GM12878 (cell line): ENCODE data around the gene PPP1R26. TPM values are rescaled to one million over a fixed set of nuclear protein-coding genes. Genes with fewer than 3 reads are reported as not detected.

Experiments
- ATAC-seq: fragments of 200-7000 bp; cut with Tn5 transposase; 3 replicates; pipeline ENCODE4 v1.9.1; 2020; ENCODE audit warnings: mild to moderate bottlenecking, moderate library complexity
- BruUV-seq: library from RNA; stranded (reverse); fragments of 400-500 nt; replicated peaks from 2 replicates; lab custom pipeline; 2021; lab: Mats Ljungman, UMichigan
- CTCF ChIA-PET: fragments of 300-600 bp; sonication (Branson Sonifier 250); formaldehyde crosslinking; extraction: SDS; loops from one replicate; lab custom pipeline; 2021; ENCODE audit warnings: inconsistent platforms; lab: Yijun Ruan, JAX
- POLR2A ChIA-PET: fragments of 350-600 bp; formaldehyde crosslinking; extraction: SDS; loops from one replicate; lab custom pipeline; 2021; ENCODE audit warnings: inconsistent platforms; lab: Charles Lee
- RAD21 ChIA-PET: fragments of 300-600 bp; sonication (Branson Sonifier 250); formaldehyde crosslinking; loops from one replicate; lab custom pipeline; 2023; ENCODE audit warnings: antibody characterized with exemption; ENCODE audit not compliant: unreplicated experiment; lab: Charles Lee
- SMC1A ChIA-PET: fragments of 300-600 bp; sonication (Branson Sonifier 250); formaldehyde crosslinking; loops from one replicate; lab custom pipeline; 2023; ENCODE audit not compliant: unreplicated experiment, uncharacterized antibody; lab: Charles Lee
- DNase-seq: peaks from one replicate; pipeline ENCODE4 v3.0.0-alpha.2; 2011; ENCODE audit warnings: low read depth, low spot score
- FAIRE-seq: peaks from 3 replicates; lab custom pipeline; 2011; peaks lifted over from hg19 to GRCh38; lab: Jason Lieb, UNC
- H2AFZ ChIP-seq: 2 replicates; pipeline ENCODE4 v1.6.0; 2011; ENCODE audit warnings: low read depth, low read length, control low read depth; ENCODE audit not compliant: control insufficient read depth
- H3K27ac ChIP-seq: 2 replicates; pipeline ENCODE4 v1.5.1; 2011; ENCODE audit warnings: control low read depth; ENCODE audit not compliant: control insufficient read depth, insufficient read depth
- H3K27me3 ChIP-seq, 2 experiments: replicated peaks in 1 of 2; 2 replicates each; pipeline versions ENCODE4 v1.6.0 to v1.6.1; 2011; ENCODE audit warnings: low read length in 1 of 2; ENCODE audit not compliant: control insufficient read depth in 2 of 2, insufficient read depth in 2 of 2
- H3K36me3 ChIP-seq, 2 experiments: 2 replicates each; pipeline ENCODE4 v1.5.1; 2011; ENCODE audit warnings: low read length in 1 of 2; ENCODE audit not compliant: control insufficient read depth in 2 of 2, insufficient read depth in 2 of 2
- H3K4me1 ChIP-seq: 2 replicates; pipeline ENCODE4 v1.6.1; 2011; ENCODE audit warnings: mild to moderate bottlenecking, low read length, moderate library complexity, mixed read lengths; ENCODE audit not compliant: control insufficient read depth, insufficient read depth
- H3K4me2 ChIP-seq: 2 replicates; pipeline ENCODE4 v1.6.0; 2011; ENCODE audit warnings: control low read depth; ENCODE audit not compliant: control insufficient read depth, insufficient read depth
- H3K4me3 ChIP-seq: fragments of 200-600 bp; sonication (generic); 2 replicates; pipeline ENCODE4 v1.5.1; 2016
- H3K79me2 ChIP-seq: 2 replicates; pipeline ENCODE4 v1.6.0; 2011; ENCODE audit warnings: low read length; ENCODE audit not compliant: control insufficient read depth, insufficient read depth
- H3K9ac ChIP-seq: 2 replicates; pipeline ENCODE4 v1.8.0; 2011; ENCODE audit warnings: low read length, control low read depth, mixed read lengths; ENCODE audit not compliant: control insufficient read depth, insufficient read depth
- H3K9me3 ChIP-seq: replicated peaks from 3 replicates; pipeline ENCODE4 v1.5.1; 2011; ENCODE audit warnings: mild to moderate bottlenecking, low read length; ENCODE audit not compliant: control insufficient read depth, insufficient read depth
- H4K20me1 ChIP-seq: 2 replicates; pipeline ENCODE4 v1.6.0; 2011; ENCODE audit not compliant: control insufficient read depth, insufficient read depth
- ASH2L ChIP-seq: fragments of 300-600, 200-600 bp; sonication (generic); IDR thresholded peaks from 2 replicates; pipeline ENCODE4 v1.6.1; 2017; ENCODE audit warnings: low read depth, mild to moderate bottlenecking, borderline replicate concordance
- BACH1 ChIP-seq: fragments of 450-650 bp; IDR thresholded peaks from 2 replicates; pipeline ENCODE4 v1.6.1; 2017; ENCODE audit warnings: mild to moderate bottlenecking, borderline replicate concordance
- NBN ChIP-seq: fragments of 450-650 bp; IDR thresholded peaks from 2 replicates; pipeline ENCODE4 v1.6.1; 2016
- NR2F1 ChIP-seq: fragments of 450-650 bp; conservative IDR thresholded peaks from 2 replicates; pipeline ENCODE4 v1.6.1; 2017; ENCODE audit warnings: mild to moderate bottlenecking
- NRF1 ChIP-seq: conservative IDR thresholded peaks from 2 replicates; pipeline ENCODE4 v1.6.1; 2011; ENCODE audit warnings: mild to moderate bottlenecking, low read depth, low read length, improper control_type of control experiment
- PAX5 ChIP-seq: IDR thresholded peaks from 2 replicates; pipeline ENCODE4 v1.6.1; 2011; ENCODE audit warnings: low read depth, low read length, borderline replicate concordance
- POLR2A ChIP-seq: IDR thresholded peaks from 2 replicates; pipeline ENCODE4 v1.6.1; 2011; ENCODE audit warnings: low read depth, mild to moderate bottlenecking, low read length
- SIX5 ChIP-seq: IDR thresholded peaks from 2 replicates; pipeline ENCODE4 v1.6.1; 2011; ENCODE audit warnings: mild to moderate bottlenecking, low read depth, low read length, moderate library complexity; ENCODE audit not compliant: severe bottlenecking
- WGBS: methylation state at CpG from one replicate; pipeline ENCODE4 v1.1.6; 2016; ENCODE audit warnings: low lambda C conversion rate; ENCODE audit not compliant: insufficient replicate concordance, insufficient coverage; ENCODE audit errors: missing lambda C conversion rate; 5-methylcytosine and 5-hydroxymethylcytosine counted together
- in situ Hi-C: fragments of 300-500 bp; cut with MboI; formaldehyde crosslinking; loops from 9 replicates; pipeline ENCODE4 v1.14.3; 2018; ENCODE audit warnings: mixed read lengths
- intact Hi-C: fragments of 100-400 bp; cut with micrococcal nuclease; formaldehyde crosslinking; loops from one replicate; pipeline ENCODE4 v1.14.2; 2022; ENCODE audit not compliant: unreplicated experiment
- polyA plus RNA-seq, 11 experiments: library from polyadenylated mRNA; depleted of rRNA in 4 of 11; unstranded in 6 of 11; stranded (reverse) in 5 of 11; fragments of >200 nt; fragmentation: Nextera tagmentation in 4 of 11; fragmentation: Illumina TruSeq in 1 of 11; extraction: Ambion mirVana in 4 of 11; extraction: Trizol in 1 of 11; gene quantifications; 1 replicate in 1 of 11; 2 replicates in 10 of 11; pipeline versions ENCODE4 v1.2.1 to v1.2.3, GENCODE V29; 2011 to 2016; ENCODE audit warnings: inconsistent platforms in 2 of 11, missing spikeins in 2 of 11, low read depth in 1 of 11
- total RNA-seq, 4 experiments: library from RNA; depleted of rRNA in 3 of 4; stranded (reverse); fragments of >200 nt in 3 of 4; fragmentation: Illumina TruSeq in 1 of 4; extraction: Trizol in 1 of 4; gene quantifications; 2 replicates each; pipeline versions ENCODE4 v1.2.1 to v1.2.3, GENCODE V29; 2013 to 2021
- TF ChIP-seq, protein P1 (sequence below): fragments of 150-350 bp; IDR thresholded peaks from 2 replicates; pipeline ENCODE4 v1.6.1; 2014; ENCODE audit warnings: mild to moderate bottlenecking, low read depth, low read length
- TF ChIP-seq, protein P2 (sequence below): fragments of 450-650 bp; IDR thresholded peaks from 2 replicates; pipeline ENCODE4 v1.6.1; 2017; ENCODE audit warnings: antibody characterized with exemption, mild to moderate bottlenecking, moderate library complexity
- TF ChIP-seq, protein P3 (sequence below): fragments of 450-650 bp; IDR thresholded peaks from 2 replicates; pipeline ENCODE4 v1.6.1; 2017; ENCODE audit warnings: low read depth, mild to moderate bottlenecking, moderate library complexity

Gene PPP1R26
- total and polyA plus RNA-seq, 10 of the 15 experiments (the other 5 are each of a cell fraction or from before 2014, with no cell fraction given): 0.02 to 1.9 (median 0.18) TPM

DNA sequence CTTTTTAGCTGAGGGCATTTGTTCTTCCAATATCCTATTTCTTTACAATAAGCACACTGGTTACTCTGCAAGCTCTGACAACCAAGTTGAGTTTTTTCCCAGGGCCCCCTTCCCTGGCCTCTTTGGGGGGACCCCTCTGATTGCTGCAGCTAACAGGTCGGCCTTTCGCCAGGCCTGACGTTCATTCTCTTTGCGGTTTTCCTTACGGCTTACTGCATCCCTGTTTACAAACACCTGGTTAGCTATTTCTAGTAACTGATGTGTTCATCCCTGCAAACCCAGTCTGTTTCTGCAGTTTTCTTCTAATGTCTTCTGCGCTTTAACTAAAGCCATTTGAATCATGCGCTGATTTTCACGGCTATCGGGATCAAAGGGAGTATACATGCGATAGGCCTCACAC lies 37.5 kb upstream of the PPP1R26 start:
- ChIA-PET CTCF (interaction anchor here (0.9 kb wide), 1 partner anchor 29 kb away, joined by 3 read pairs; no protein-coding TSS in a partner anchor), RAD21 (no interaction called here), SMC1A (no interaction called here), POLR2A (no interaction called here)
- no peak for DNase-seq
- TF ChIP-seq POLR2A: no peak
- no peak for TF ChIP-seq SIX5
- TF ChIP-seq NBN: no peak
- TF ChIP-seq, protein P1, sequence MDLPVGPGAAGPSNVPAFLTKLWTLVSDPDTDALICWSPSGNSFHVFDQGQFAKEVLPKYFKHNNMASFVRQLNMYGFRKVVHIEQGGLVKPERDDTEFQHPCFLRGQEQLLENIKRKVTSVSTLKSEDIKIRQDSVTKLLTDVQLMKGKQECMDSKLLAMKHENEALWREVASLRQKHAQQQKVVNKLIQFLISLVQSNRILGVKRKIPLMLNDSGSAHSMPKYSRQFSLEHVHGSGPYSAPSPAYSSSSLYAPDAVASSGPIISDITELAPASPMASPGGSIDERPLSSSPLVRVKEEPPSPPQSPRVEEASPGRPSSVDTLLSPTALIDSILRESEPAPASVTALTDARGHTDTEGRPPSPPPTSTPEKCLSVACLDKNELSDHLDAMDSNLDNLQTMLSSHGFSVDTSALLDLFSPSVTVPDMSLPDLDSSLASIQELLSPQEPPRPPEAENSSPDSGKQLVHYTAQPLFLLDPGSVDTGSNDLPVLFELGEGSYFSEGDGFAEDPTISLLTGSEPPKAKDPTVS: no peak
- no peak for TF ChIP-seq PAX5
- no peak for TF ChIP-seq NR2F1
- no peak for TF ChIP-seq NRF1
- TF ChIP-seq, protein P2, sequence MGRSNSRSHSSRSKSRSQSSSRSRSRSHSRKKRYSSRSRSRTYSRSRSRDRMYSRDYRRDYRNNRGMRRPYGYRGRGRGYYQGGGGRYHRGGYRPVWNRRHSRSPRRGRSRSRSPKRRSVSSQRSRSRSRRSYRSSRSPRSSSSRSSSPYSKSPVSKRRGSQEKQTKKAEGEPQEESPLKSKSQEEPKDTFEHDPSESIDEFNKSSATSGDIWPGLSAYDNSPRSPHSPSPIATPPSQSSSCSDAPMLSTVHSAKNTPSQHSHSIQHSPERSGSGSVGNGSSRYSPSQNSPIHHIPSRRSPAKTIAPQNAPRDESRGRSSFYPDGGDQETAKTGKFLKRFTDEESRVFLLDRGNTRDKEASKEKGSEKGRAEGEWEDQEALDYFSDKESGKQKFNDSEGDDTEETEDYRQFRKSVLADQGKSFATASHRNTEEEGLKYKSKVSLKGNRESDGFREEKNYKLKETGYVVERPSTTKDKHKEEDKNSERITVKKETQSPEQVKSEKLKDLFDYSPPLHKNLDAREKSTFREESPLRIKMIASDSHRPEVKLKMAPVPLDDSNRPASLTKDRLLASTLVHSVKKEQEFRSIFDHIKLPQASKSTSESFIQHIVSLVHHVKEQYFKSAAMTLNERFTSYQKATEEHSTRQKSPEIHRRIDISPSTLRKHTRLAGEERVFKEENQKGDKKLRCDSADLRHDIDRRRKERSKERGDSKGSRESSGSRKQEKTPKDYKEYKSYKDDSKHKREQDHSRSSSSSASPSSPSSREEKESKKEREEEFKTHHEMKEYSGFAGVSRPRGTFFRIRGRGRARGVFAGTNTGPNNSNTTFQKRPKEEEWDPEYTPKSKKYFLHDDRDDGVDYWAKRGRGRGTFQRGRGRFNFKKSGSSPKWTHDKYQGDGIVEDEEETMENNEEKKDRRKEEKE: no peak
- TF ChIP-seq, protein P3, sequence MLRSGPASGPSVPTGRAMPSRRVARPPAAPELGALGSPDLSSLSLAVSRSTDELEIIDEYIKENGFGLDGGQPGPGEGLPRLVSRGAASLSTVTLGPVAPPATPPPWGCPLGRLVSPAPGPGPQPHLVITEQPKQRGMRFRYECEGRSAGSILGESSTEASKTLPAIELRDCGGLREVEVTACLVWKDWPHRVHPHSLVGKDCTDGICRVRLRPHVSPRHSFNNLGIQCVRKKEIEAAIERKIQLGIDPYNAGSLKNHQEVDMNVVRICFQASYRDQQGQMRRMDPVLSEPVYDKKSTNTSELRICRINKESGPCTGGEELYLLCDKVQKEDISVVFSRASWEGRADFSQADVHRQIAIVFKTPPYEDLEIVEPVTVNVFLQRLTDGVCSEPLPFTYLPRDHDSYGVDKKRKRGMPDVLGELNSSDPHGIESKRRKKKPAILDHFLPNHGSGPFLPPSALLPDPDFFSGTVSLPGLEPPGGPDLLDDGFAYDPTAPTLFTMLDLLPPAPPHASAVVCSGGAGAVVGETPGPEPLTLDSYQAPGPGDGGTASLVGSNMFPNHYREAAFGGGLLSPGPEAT: no peak
- no peak for TF ChIP-seq ASH2L
- TF ChIP-seq BACH1: no peak
- no peaks in the 10 kb centered on the region for H3K36me3 ChIP-seq
- BruUV-seq: no TSS peak
- WGBS: 71% methylated on average over 7 of the region's 10 CpGs
- no peak for FAIRE-seq
- H3K9me3 ChIP-seq: no peaks in the 10 kb centered on the region
- in situ Hi-C loops (no loop called here), intact Hi-C loops (no loop called here)
- H3K79me2 ChIP-seq: no peaks in the 10 kb centered on the region
- H4K20me1 ChIP-seq: no peaks in the 10 kb centered on the region
- no peak overlapping the region for H3K9ac ChIP-seq
- H3K4me2 ChIP-seq: no peak overlapping the region
- no peak overlapping the region for H3K4me3 ChIP-seq
- no peak overlapping the region for H3K27ac ChIP-seq
- no peak overlapping the region for H2AFZ ChIP-seq
- no peaks in the 10 kb centered on the region for H3K27me3 ChIP-seq
- no peaks in the 10 kb centered on the region for H3K4me1 ChIP-seq
- no peak for ATAC-seq
